K562 treated with DMSO at 1 percent for 4 hours (cell line): Measurements from ENCODE around the gene UBE2Z. TPM values are rescaled to one million over a fixed set of nuclear protein-coding genes. Genes with fewer than 3 reads are reported as not detected.

Experiments
- total RNA-seq: library from RNA; unstranded; fragments of 300-600 nt; gene quantifications from 2 replicates; pipeline ENCODE4 v1.2.3, GENCODE V29; 2022; ENCODE audit not compliant: insufficient read depth

UBE2Z gene
- total RNA-seq = 43.8 and 53.9 TPM in 2 replicates

GRCh38 chr17:48908047-48908843 is at the start of gene UBE2Z:
Gene UBE2Z, plus strand, starts transcription at chr17:48908407. Its CDS starts 97 bp downstream, at chr17:48908504.

GRCh38 chr17:48944515-48945260 is 36.5 kb downstream of the UBE2Z start, which contains the start of gene SNF8:
Gene SNF8, minus strand, starts transcription at chr17:48944842. Its CDS starts 108 bp downstream, at chr17:48944734.

Other genes starting within 250 kb of the UBE2Z start
- gene PRAC1, start 185.9 kb upstream of the UBE2Z start, total RNA-seq = not detected in 2 replicates
- gene PRAC2, start 185.2 kb upstream of the UBE2Z start, total RNA-seq = not detected in 2 replicates
- gene HOXB13, start 179.7 kb upstream of the UBE2Z start, total RNA-seq = not detected in 2 replicates
- gene TTLL6, start 91.2 kb upstream of the UBE2Z start, total RNA-seq = not detected in 2 replicates
- gene CALCOCO2, start 77.4 kb upstream of the UBE2Z start, total RNA-seq = 70.3 and 79.1 TPM in 2 replicates
- gene ATP5MC1, start 15.6 kb upstream of the UBE2Z start, total RNA-seq = 112 and 195 TPM in 2 replicates
- gene SNF8, start 36.4 kb downstream of the UBE2Z start, total RNA-seq = 97.4 and 134 TPM in 2 replicates
- gene GIP, start 60.2 kb downstream of the UBE2Z start, total RNA-seq = not detected in 2 replicates
- 21.1 and 24.1 TPM in 2 replicates for gene IGF2BP1, start 89.0 kb downstream of the UBE2Z start, total RNA-seq
- gene B4GALNT2, start 224.4 kb downstream of the UBE2Z start, total RNA-seq = not detected in 2 replicates